Measurements from ENCODE around the gene BSG. TPM values are rescaled to one million over a fixed set of nuclear protein-coding genes. Genes with fewer than 3 reads are reported as not detected.

BSG gene
- total RNA-seq, 4 donors from 2014 or later = 313 to 793 (median 445) TPM

GRCh38 chr19:531009-531752 is 41.2 kb upstream of the BSG start:
- TF ChIP-seq CTCF (IDR thresholded peaks at IDR 0.05; ENCODE audit: low read depth) = no peak

GRCh38 chr19:531753-532560 is 40.4 kb upstream of the BSG start, which contains the start of gene CDC34:
TSS of gene CDC34 (plus strand) at chr19:531760. CDS start at chr19:531932, 172 bp downstream.
- no peak for TF ChIP-seq CTCF (IDR thresholded peaks at IDR 0.05; ENCODE audit: low read depth)

- TF ChIP-seq CTCF (IDR thresholded peaks at IDR 0.05; ENCODE audit: low read depth) = no peak
These were observed 39.6 kb upstream of the BSG start for GRCh38 chr19:532561-533363.

- TF ChIP-seq CTCF (IDR thresholded peaks at IDR 0.05; ENCODE audit: low read depth) = no peak
These were observed 38.9 kb upstream of the BSG start for GRCh38 chr19:533364-534058.

DNA sequence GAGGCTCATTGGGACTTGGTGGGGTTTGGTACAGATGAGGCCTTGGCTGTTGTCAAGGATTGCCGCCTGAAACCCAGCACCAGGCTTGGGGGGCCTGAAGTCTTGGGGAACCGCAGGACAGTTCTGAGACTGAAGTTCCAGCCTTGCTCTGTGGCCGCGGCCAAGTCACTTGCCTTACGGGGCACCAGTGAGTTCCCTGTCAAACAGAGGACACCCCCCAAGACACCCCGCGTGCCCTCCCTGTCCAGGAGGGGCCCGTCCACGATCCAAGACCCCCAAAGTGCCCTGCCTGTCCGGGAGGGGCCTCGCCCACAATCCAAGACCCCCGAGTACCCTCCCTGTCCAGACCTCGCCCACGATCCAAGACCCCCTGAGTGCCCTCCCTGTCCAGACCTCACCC is 38.3 kb upstream of the BSG start:
- no peak for TF ChIP-seq CTCF (IDR thresholded peaks at IDR 0.05; ENCODE audit: low read depth)

DNA sequence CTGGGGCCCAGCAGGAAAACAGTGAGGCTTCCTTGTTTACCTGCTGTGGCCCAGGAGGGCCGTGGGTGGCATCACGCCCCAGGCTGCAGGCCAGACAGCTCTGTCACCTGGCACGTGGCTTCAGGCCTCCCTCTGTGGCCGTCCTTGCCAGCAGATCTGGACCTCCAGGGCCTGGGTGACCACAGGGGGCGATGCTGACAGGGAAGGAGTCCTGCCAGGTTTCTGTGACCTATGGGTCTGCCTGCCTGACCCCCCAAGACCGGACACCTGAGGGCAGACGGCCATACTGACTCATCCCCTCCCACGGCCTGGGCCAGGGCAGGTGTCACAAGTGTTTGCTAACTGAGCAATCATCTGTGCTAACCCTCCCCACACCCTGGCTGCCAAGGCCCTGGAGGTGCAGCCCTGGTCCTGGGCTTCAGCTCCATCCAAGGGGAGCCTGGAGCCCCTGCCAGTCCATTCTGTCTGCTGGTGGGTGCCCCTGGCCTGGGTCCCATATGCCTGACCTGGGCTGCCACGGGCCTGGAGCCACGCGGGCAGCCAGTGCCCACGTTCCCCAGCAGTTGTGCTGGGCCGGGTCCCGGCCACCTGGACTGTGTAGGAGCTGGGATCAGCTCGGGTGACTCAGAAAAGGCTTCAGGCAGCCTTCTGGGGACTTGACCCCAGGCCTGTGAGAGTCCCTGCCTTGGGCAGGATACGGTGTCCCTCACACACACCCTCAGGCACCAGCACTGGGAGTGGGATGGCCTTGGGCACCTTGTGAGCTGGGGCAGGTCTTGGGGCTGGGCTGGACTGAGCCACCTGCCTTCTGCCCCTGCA is 37.2 kb upstream of the BSG start:
- TF ChIP-seq CTCF (IDR thresholded peaks at IDR 0.05; ENCODE audit: low read depth) = no peak

Measured in subcutaneous adipose tissue (tissue), 4 donors.